ENCODE measurements around the gene PACS1. TPM values are rescaled to one million over a fixed set of nuclear protein-coding genes. Genes with fewer than 3 reads are reported as not detected.

PACS1 gene
- total RNA-seq, 4 donors from 2014 or later, result 17.9 to 37.6 (median 25.4) TPM

- no peak for DNase-seq
- intact Hi-C loops (cut with DNase I), result loop anchor here (10.0 kb wide), 1 partner anchor 57 kb away; no protein-coding TSS in a partner anchor
These were observed 211.8 kb downstream of the PACS1 start for GRCh38 chr11:66281776-66282467.

GRCh38 chr11:66282468-66283455 lies 212.7 kb downstream of the PACS1 start:
- peaks cover 10 to 39% (median 14%) of the 10 kb centered on the region in 3 donors for H3K4me1 ChIP-seq
- 42 to 45% methylated on average over 6 to 10 of the region's 35 CpGs for WGBS, 2 donors
- peak; percentile 95 for DNase-seq
- peaks cover 0 to 47% (median 3%) of the 10 kb centered on the region in 3 donors for H3K36me3 ChIP-seq
- H3K27ac ChIP-seq, result no peak overlapping the region
- peaks cover 0 to 6% (median 0%) of the 10 kb centered on the region in 4 donors for H3K27me3 ChIP-seq
- intact Hi-C loops (cut with DNase I), result loop anchor here (10.0 kb wide), 1 partner anchor 58 kb away; no protein-coding TSS in a partner anchor
- TF ChIP-seq POLR2A (IDR thresholded peaks at IDR 0.05), result no peak
- peak; percentile 94 to 99 (median 98) for TF ChIP-seq CTCF (IDR thresholded peaks at IDR 0.05)
- no peaks in the 10 kb centered on the region for H3K9me3 ChIP-seq
- no peak overlapping the region for H3K4me3 ChIP-seq

More at GRCh38 chr11:66281776-66282467, 211.8 kb downstream of the PACS1 start:
- peaks cover 8 to 38% (median 11%) of the 10 kb centered on the region in 3 donors for H3K4me1 ChIP-seq
- TF ChIP-seq CTCF (IDR thresholded peaks at IDR 0.05), result no peak
- TF ChIP-seq POLR2A (IDR thresholded peaks at IDR 0.05), result no peak
- H3K4me3 ChIP-seq, result no peak overlapping the region
- H3K9me3 ChIP-seq, result no peaks in the 10 kb centered on the region
- 41 to 100% methylated on average over 2 to 12 of the region's 20 CpGs for WGBS, 2 donors
- peaks cover 0 to 41% (median 3%) of the 10 kb centered on the region in 3 donors for H3K36me3 ChIP-seq
- peaks cover 0 to 6% (median 0%) of the 10 kb centered on the region in 4 donors for H3K27me3 ChIP-seq
- no peak overlapping the region for H3K27ac ChIP-seq

GRCh38 chr11:66283461-66284105 lies 213.5 kb downstream of the PACS1 start:
- WGBS, 2 donors, result 17 to 55% methylated on average over 1 to 4 of the region's 14 CpGs
- H3K27me3 ChIP-seq, result peaks cover 0 to 3% (median 0%) of the 10 kb centered on the region in 4 donors
- H3K36me3 ChIP-seq, result peaks cover 0 to 47% (median 3%) of the 10 kb centered on the region in 3 donors
- no peak overlapping the region for H3K27ac ChIP-seq
- no peak overlapping the region for H3K4me3 ChIP-seq
- intact Hi-C loops (cut with DNase I), result loop anchor here (10.0 kb wide), 1 partner anchor 59 kb away; no protein-coding TSS in a partner anchor
- peaks cover 11 to 42% (median 18%) of the 10 kb centered on the region in 3 donors for H3K4me1 ChIP-seq
- no peaks in the 10 kb centered on the region for H3K9me3 ChIP-seq
- no peak for TF ChIP-seq POLR2A (IDR thresholded peaks at IDR 0.05)
- TF ChIP-seq CTCF (IDR thresholded peaks at IDR 0.05), result no peak
- DNase-seq, result no peak

- H3K4me3 ChIP-seq, result no peak overlapping the region
- DNase-seq, result no peak
- no peaks in the 10 kb centered on the region for H3K9me3 ChIP-seq
- H3K27me3 ChIP-seq, result no peaks in the 10 kb centered on the region
- no peak overlapping the region for H3K27ac ChIP-seq
- TF ChIP-seq POLR2A (IDR thresholded peaks at IDR 0.05) (no peak), CTCF (IDR thresholded peaks at IDR 0.05) (no peak)
- H3K36me3 ChIP-seq, result peaks cover 0 to 47% (median 3%) of the 10 kb centered on the region in 3 donors
- intact Hi-C loops (cut with DNase I), result loop anchor here (10.0 kb wide), 1 partner anchor 60 kb away; no protein-coding TSS in a partner anchor
- 93 to 96% methylated on average over 11 to 14 of the region's 16 CpGs for WGBS, 2 donors
- H3K4me1 ChIP-seq, result peaks cover 13 to 43% (median 18%) of the 10 kb centered on the region in 3 donors
These were observed 214.5 kb downstream of the PACS1 start for GRCh38 chr11:66284526-66285078.
